Mesenchymal stem cell (in vitro differentiated cells and primary cell): ENCODE results near the gene TRPM7.
A peak's percentile ranks its signal among the peaks of the same experiment; 100 is the strongest.
"Not testable (repeated sequence)": the region's sequence is repeated elsewhere in the genome, so short reads cannot be mapped to it uniquely, and the experiment has no call there.

ENCODE experiments used
- DNase-seq: peaks from one replicate; pipeline ENCODE4 v3.0.0-alpha.2; 2013
- H2AFZ ChIP-seq: one replicate; pipeline ENCODE4 v1.6.1; 2013; ENCODE audit warnings: low read depth, mild to moderate bottlenecking, control low read depth, inconsistent platforms, low read length, moderate library complexity
- H2AK5ac ChIP-seq: 2 replicates; pipeline ENCODE4 v1.6.1; 2013; ENCODE audit warnings: low read length, moderate library complexity, mild to moderate bottlenecking, inconsistent platforms; ENCODE audit not compliant: severe bottlenecking
- H2BK120ac ChIP-seq: one replicate; pipeline ENCODE4 v1.6.1; 2013; ENCODE audit warnings: low read depth, mild to moderate bottlenecking, inconsistent platforms, low read length, moderate library complexity
- H2BK12ac ChIP-seq, 2 experiments: one replicate each; pipeline ENCODE4 v1.6.1; 2013; ENCODE audit warnings: inconsistent platforms in 2 of 2, low read length in 2 of 2, mild to moderate bottlenecking in 2 of 2, moderate library complexity in 2 of 2, control low read depth in 1 of 2
- H2BK15ac ChIP-seq: one replicate; pipeline ENCODE4 v1.6.1; 2013; ENCODE audit warnings: mild to moderate bottlenecking, low read depth, inconsistent platforms; ENCODE audit not compliant: poor library complexity, severe bottlenecking
- H2BK5ac ChIP-seq: 2 replicates; pipeline ENCODE4 v1.6.1; 2013; ENCODE audit warnings: low read depth, mild to moderate bottlenecking, low read length, control low read depth, inconsistent platforms; ENCODE audit not compliant: poor library complexity, severe bottlenecking
- H3K14ac ChIP-seq, 2 experiments: one replicate each; pipeline ENCODE4 v1.6.1; 2013; ENCODE audit warnings: inconsistent platforms in 2 of 2, low read length in 2 of 2, control low read depth in 1 of 2, mild to moderate bottlenecking in 1 of 2, moderate library complexity in 1 of 2
- H3K18ac ChIP-seq, 2 experiments: one replicate each; pipeline ENCODE4 v1.6.1; 2013; ENCODE audit warnings: inconsistent platforms in 2 of 2, low read length in 2 of 2, control low read depth in 1 of 2, low read depth in 1 of 2, mild to moderate bottlenecking in 1 of 2
- H3K23ac ChIP-seq, 2 experiments: one replicate each; pipeline ENCODE4 v1.6.1; 2013; ENCODE audit warnings: inconsistent platforms in 2 of 2, low read length in 2 of 2, mild to moderate bottlenecking in 2 of 2, moderate library complexity in 2 of 2, control low read depth in 1 of 2
- H3K27ac ChIP-seq: 2 replicates; pipeline ENCODE4 v1.5.1; 2013; ENCODE audit warnings: mild to moderate bottlenecking, moderate library complexity, low read length, control low read depth, inconsistent platforms; ENCODE audit not compliant: poor library complexity, severe bottlenecking
- H3K27me3 ChIP-seq, 2 experiments: 2 replicates each; pipeline versions ENCODE4 v1.6.1 to v1.7.0; 2013; ENCODE audit warnings: low read length in 2 of 2, mild to moderate bottlenecking in 2 of 2, moderate library complexity in 2 of 2, control low read depth in 1 of 2, inconsistent platforms in 1 of 2; ENCODE audit not compliant: control insufficient read depth in 1 of 2, insufficient read depth in 1 of 2
- H3K36me3 ChIP-seq, 2 experiments: 2 replicates each; pipeline versions ENCODE4 v1.6.1 to v1.7.0; 2013; ENCODE audit warnings: low read length in 2 of 2, control low read depth in 1 of 2, inconsistent platforms in 1 of 2, low read depth in 1 of 2, mild to moderate bottlenecking in 1 of 2; ENCODE audit not compliant: insufficient read depth in 2 of 2, control insufficient read depth in 1 of 2
- H3K4ac ChIP-seq, 2 experiments: one replicate each; pipeline ENCODE4 v1.6.1; 2013; ENCODE audit warnings: inconsistent platforms in 2 of 2, low read length in 2 of 2, mild to moderate bottlenecking in 2 of 2, moderate library complexity in 2 of 2, control low read depth in 1 of 2, low read depth in 1 of 2
- H3K4me1 ChIP-seq: 2 replicates; pipeline ENCODE4 v1.6.1; 2013; ENCODE audit warnings: low read depth, low read length, control low read depth; ENCODE audit not compliant: control insufficient read depth, insufficient read depth
- H3K4me2 ChIP-seq: 2 replicates; pipeline ENCODE4 v1.6.1; 2013; ENCODE audit warnings: low read length, mild to moderate bottlenecking, inconsistent platforms; ENCODE audit not compliant: poor library complexity, severe bottlenecking
- H3K4me3 ChIP-seq, 2 experiments: 2 replicates each; pipeline versions ENCODE4 v1.5.1 to v1.7.0; 2013; ENCODE audit warnings: low read length in 2 of 2, mild to moderate bottlenecking in 2 of 2, control low read depth in 1 of 2, low read depth in 1 of 2; ENCODE audit not compliant: insufficient read depth in 1 of 2
- H3K79me1 ChIP-seq: replicated peaks from 2 replicates; pipeline ENCODE4 v1.6.1; 2013; ENCODE audit warnings: mild to moderate bottlenecking, control low read depth, low read length, inconsistent platforms; ENCODE audit not compliant: poor library complexity, severe bottlenecking
- H3K9ac ChIP-seq: 2 replicates; pipeline ENCODE4 v1.7.0; 2013; ENCODE audit warnings: mild to moderate bottlenecking, low read length, moderate library complexity
- H3K9me3 ChIP-seq: 2 replicates; pipeline ENCODE4 v1.7.0; 2013; ENCODE audit warnings: mild to moderate bottlenecking, low read length; ENCODE audit not compliant: control insufficient read depth
- H4K8ac ChIP-seq: one replicate; pipeline ENCODE4 v1.6.1; 2013; ENCODE audit warnings: inconsistent platforms, mild to moderate bottlenecking, low read length, moderate library complexity
- H4K91ac ChIP-seq: one replicate; pipeline ENCODE4 v1.6.1; 2013; ENCODE audit warnings: mild to moderate bottlenecking, low read length, inconsistent platforms
- WGBS: methylation state at CpG from one replicate; pipeline ENCODE4 v1.1.7; 2013; ENCODE audit warnings: mixed read lengths; 5-methylcytosine and 5-hydroxymethylcytosine counted together

The TRPM7 gene

DNA sequence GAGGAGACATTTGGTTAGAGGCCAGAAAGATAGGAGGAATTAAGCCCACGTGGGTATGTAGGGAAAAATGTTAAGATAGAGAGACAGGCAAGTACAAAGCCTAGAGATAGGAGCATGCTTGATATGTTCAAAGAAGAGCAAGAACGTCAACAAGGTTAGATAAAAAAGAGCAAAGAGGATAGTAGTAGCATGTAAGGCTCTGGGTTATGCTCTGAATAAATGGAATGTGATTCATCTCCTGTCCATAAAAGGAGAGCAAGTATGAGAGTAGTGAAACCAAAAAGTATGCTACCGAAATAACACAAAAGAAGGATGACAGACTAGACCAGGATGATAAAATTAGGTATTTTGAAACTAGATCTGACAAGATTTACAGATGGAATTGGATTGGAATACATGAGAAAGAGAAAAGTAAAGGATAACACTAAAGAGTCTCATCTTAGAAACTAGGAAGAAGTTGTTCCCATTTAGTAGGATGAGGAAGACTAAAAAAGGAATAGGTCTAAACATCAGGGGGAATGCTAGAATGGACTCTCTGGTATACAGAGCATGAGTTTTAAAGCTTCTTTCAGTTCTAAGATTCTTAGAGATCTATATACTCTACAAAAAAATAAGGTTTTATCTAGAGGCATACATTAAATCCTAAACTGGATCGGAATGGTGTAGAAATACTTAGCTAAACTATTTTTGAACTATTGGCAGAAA lies 59.1 kb downstream of the TRPM7 start:
- peak overlapping the region; percentile 54 for H3K27ac ChIP-seq
- H2BK120ac ChIP-seq: no peak overlapping the region
- H3K4ac ChIP-seq: no peak overlapping the region
- H3K23ac ChIP-seq: no peak overlapping the region
- H3K36me3 ChIP-seq: peaks cover 20 to 93% of the 10 kb centered on the region in 2 experiments
- no peak overlapping the region for H2BK5ac ChIP-seq
- no peaks in the 10 kb centered on the region for H3K27me3 ChIP-seq
- no peak overlapping the region for H2BK12ac ChIP-seq
- H3K4me1 ChIP-seq: peaks cover 2% of the 10 kb centered on the region
- no peak overlapping the region for H2AK5ac ChIP-seq
- H3K18ac ChIP-seq: no peak overlapping the region
- H3K4me2 ChIP-seq: no peak overlapping the region
- H3K4me3 ChIP-seq: no peak overlapping the region
- no peak overlapping the region for H4K91ac ChIP-seq
- no peak overlapping the region for H3K14ac ChIP-seq
- no peaks in the 10 kb centered on the region for H3K9me3 ChIP-seq
- no peak overlapping the region for H2BK15ac ChIP-seq
- WGBS: 83% methylated on average over 3 of the region's 4 CpGs
- peak; percentile 2 for DNase-seq
- peaks cover 16% of the 10 kb centered on the region for H3K79me1 ChIP-seq
- H2AFZ ChIP-seq: no peak overlapping the region
- no peak overlapping the region for H3K9ac ChIP-seq
- H4K8ac ChIP-seq: no peak overlapping the region

DNA sequence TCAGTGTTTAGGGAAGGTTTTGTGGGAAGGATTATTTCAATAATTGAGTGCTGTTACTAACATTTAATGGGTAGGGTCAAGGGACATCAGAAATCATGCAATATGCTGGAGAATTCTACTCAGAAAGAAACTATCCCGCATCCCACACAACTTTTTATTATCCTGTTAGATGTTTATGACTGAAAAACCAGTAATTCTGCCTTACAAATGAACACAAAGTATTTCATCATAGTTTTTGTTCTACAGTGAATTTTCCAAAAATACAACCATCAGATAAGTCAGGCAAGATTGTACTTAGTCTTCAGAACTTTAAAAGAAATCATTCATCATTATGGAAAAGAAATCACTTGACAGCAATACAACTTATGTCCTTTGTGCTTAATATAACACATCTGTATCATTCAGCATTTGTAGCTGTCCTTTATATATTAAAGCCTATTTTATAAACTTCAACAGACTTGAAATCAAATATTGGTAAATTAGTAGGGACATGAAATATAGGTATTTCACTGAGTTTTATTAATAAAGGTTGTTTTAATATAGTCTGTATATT lies 61.9 kb downstream of the TRPM7 start:
- Histone ChIP-seq H3K4ac (no peak overlapping the region), H2BK15ac (no peak overlapping the region), H3K14ac (no peak overlapping the region), H3K27me3 (no peaks in the 10 kb centered on the region), H2AFZ (no peak overlapping the region), H4K91ac (no peak overlapping the region), H3K4me2 (no peak overlapping the region), H3K18ac (no peak overlapping the region), H3K36me3 (peaks cover 11 to 85% of the 10 kb centered on the region in 2 experiments), H4K8ac (no peak overlapping the region), H3K9me3 (no peaks in the 10 kb centered on the region), H2AK5ac (no peak overlapping the region), H2BK12ac (no peak overlapping the region), H3K4me3 (no peak overlapping the region), H3K23ac (no peak overlapping the region), H3K4me1 (no peaks in the 10 kb centered on the region), H3K27ac (no peak overlapping the region), H2BK120ac (no peak overlapping the region), H2BK5ac (no peak overlapping the region), H3K9ac (no peak overlapping the region), H3K79me1 (peaks cover 12% of the 10 kb centered on the region)
- DNase-seq: no peak
- WGBS: 100% methylated on average over 1 of the region's 1 CpG

DNA sequence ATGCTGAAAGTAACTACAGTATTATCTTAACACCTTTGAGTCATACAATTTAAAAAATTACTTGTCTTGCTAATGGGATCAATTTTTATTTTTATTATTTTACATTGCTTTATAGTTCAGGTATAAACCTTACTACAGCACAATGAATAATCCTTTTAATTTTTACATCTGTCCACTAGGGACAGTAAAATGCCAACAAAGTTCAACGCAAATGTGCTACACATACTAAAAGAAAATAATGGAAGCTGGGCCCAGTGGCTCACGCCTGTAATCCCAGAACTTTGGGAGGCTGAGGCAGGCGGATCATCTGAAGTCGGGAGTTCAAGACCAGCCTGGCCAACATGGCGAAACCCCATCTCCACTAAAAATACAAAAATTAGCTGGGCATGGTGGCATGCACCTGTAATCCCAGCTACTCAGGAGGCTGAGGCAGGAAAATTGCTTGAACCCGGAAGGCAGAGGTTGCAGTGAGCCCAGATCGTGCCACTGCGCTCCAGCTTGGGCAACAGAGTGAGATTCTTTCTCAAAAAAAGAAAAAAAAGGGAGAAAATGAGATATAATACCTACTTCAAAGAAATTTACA lies 64.1 kb downstream of the TRPM7 start:
- H2BK5ac ChIP-seq, H3K9me3 ChIP-seq, H3K4me2 ChIP-seq, H2BK12ac ChIP-seq, H2AK5ac ChIP-seq, H3K4me1 ChIP-seq, H4K91ac ChIP-seq, H2BK120ac ChIP-seq, H3K23ac ChIP-seq, H2AFZ ChIP-seq, H4K8ac ChIP-seq, H3K27ac ChIP-seq, H3K9ac ChIP-seq, H3K4me3 ChIP-seq, H2BK15ac ChIP-seq, H3K14ac ChIP-seq, H3K4ac ChIP-seq, H3K27me3 ChIP-seq, H3K18ac ChIP-seq: not testable (repeated sequence)
- peaks cover 13% of the 10 kb centered on the region for H3K79me1 ChIP-seq
- DNase-seq: peak; percentile 29
- WGBS: 92% methylated on average over 6 of the region's 8 CpGs
- H3K36me3 ChIP-seq: peaks cover 10 to 82% of the 10 kb centered on the region in 2 experiments

DNA sequence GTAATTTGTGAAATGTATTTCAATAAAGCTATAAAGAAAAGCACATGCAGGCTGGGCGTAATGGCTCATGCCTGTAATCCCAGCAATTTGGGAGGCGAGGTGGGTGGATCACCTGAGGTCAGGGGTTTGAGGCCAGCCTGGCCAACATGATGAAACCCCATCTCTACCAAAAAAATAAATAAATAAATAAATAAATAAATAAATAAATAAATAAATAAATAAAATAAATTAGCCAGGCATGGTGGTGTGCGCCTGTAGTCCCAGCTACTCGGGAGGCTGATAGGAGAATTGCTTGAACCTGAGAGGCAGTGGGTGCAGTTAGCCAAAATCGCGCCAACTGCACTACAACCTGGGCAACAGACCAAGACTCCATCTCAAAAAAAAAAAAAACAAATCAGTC lies 69.6 kb downstream of the TRPM7 start:
- H3K9ac ChIP-seq, H4K91ac ChIP-seq, H3K14ac ChIP-seq, H3K4ac ChIP-seq, H3K27ac ChIP-seq, H3K4me3 ChIP-seq, H3K18ac ChIP-seq, H3K23ac ChIP-seq, H4K8ac ChIP-seq, H2BK12ac ChIP-seq, DNase-seq, H2BK15ac ChIP-seq, H2BK5ac ChIP-seq, H3K4me1 ChIP-seq, H3K9me3 ChIP-seq, H2AFZ ChIP-seq, H3K27me3 ChIP-seq, H2AK5ac ChIP-seq, H2BK120ac ChIP-seq, H3K4me2 ChIP-seq: not testable (repeated sequence)
- Histone ChIP-seq H3K36me3 (peaks cover 14 to 83% of the 10 kb centered on the region in 2 experiments), H3K79me1 (peaks cover 15% of the 10 kb centered on the region)
- WGBS: 90% methylated on average over 6 of the region's 6 CpGs
